Nephron (organoid): ENCODE results near the gene RAP2C.

ENCODE experiments used
- H3K27ac Mint-ChIP-seq, 3 experiments: 2 replicates each; pipeline ENCODE4 v1.8.0; 2020; ENCODE audit warnings: mixed read lengths in 3 of 3, mild to moderate bottlenecking in 2 of 3, moderate library complexity in 1 of 3
- H3K27me3 Mint-ChIP-seq: 2 replicates; pipeline ENCODE4 v1.8.0; 2021; ENCODE audit warnings: low read depth, mild to moderate bottlenecking, moderate library complexity, mixed read lengths
- H3K36me3 Mint-ChIP-seq: 2 replicates; pipeline ENCODE4 v1.8.0; 2020; ENCODE audit warnings: low read depth, mixed read lengths
- H3K4me1 Mint-ChIP-seq: 2 replicates; pipeline ENCODE4 v1.8.0; 2020; ENCODE audit warnings: mixed read lengths
- H3K4me3 Mint-ChIP-seq, 3 experiments: 2 replicates each; pipeline ENCODE4 v1.8.0; 2020; ENCODE audit warnings: mild to moderate bottlenecking in 3 of 3, mixed read lengths in 3 of 3, moderate library complexity in 2 of 3
- H3K9me3 Mint-ChIP-seq: 2 replicates; pipeline ENCODE4 v1.8.0; 2020; ENCODE audit warnings: mixed read lengths
- CTCF ChIP-seq, 3 experiments: fragments of 200-600 bp; sonication (generic); IDR thresholded peaks; one replicate each; pipeline ENCODE4 v1.5.0; 2021; ENCODE audit warnings: antibody characterized with exemption in 3 of 3; ENCODE audit not compliant: unreplicated experiment in 3 of 3

RAP2C gene

GRCh38 chrX:132236121-132236520 is 16.9 kb upstream of the RAP2C start:
- no peak for TF ChIP-seq CTCF (IDR thresholded peaks at IDR 0.05; ENCODE audit: unreplicated experiment in 3 of 3)
- peaks cover 5% of the 10 kb centered on the region for H3K4me1 Mint-ChIP-seq

GRCh38 chrX:132235488-132235887 is 16.2 kb upstream of the RAP2C start:
- Mint-ChIP-seq H3K9me3 (no peaks in the 10 kb centered on the region), H3K27ac (no peak overlapping the region), H3K4me1 (peaks cover 5% of the 10 kb centered on the region), H3K4me3 (no peak overlapping the region), H3K27me3 (no peaks in the 10 kb centered on the region), H3K36me3 (no peaks in the 10 kb centered on the region)
- TF ChIP-seq CTCF (IDR thresholded peaks at IDR 0.05; ENCODE audit: unreplicated experiment in 3 of 3): no peak

More at GRCh38 chrX:132236121-132236520, 16.9 kb upstream of the RAP2C start:
- H3K4me3 Mint-ChIP-seq: no peak overlapping the region
- H3K36me3 Mint-ChIP-seq: no peaks in the 10 kb centered on the region
- H3K27ac Mint-ChIP-seq: no peak overlapping the region
- H3K27me3 Mint-ChIP-seq: no peaks in the 10 kb centered on the region
- H3K9me3 Mint-ChIP-seq: no peaks in the 10 kb centered on the region

GRCh38 chrX:132231587-132231986 is 12.3 kb upstream of the RAP2C start:
- no peaks in the 10 kb centered on the region for H3K9me3 Mint-ChIP-seq
- no peaks in the 10 kb centered on the region for H3K27me3 Mint-ChIP-seq
- H3K4me3 Mint-ChIP-seq: no peak overlapping the region
- no peaks in the 10 kb centered on the region for H3K36me3 Mint-ChIP-seq
- H3K27ac Mint-ChIP-seq: no peak overlapping the region
- no peak for TF ChIP-seq CTCF (IDR thresholded peaks at IDR 0.05; ENCODE audit: unreplicated experiment in 3 of 3)
- no peaks in the 10 kb centered on the region for H3K4me1 Mint-ChIP-seq

- Mint-ChIP-seq H3K27ac (no peak overlapping the region), H3K9me3 (no peaks in the 10 kb centered on the region)
Measured at GRCh38 chrX:132227383-132228112, 8.3 kb upstream of the RAP2C start.

GRCh38 chrX:132226169-132226568 is 6.9 kb upstream of the RAP2C start:
- no peaks in the 10 kb centered on the region for H3K4me1 Mint-ChIP-seq
- TF ChIP-seq CTCF (IDR thresholded peaks at IDR 0.05; ENCODE audit: unreplicated experiment in 3 of 3): peak; percentile 64 to 72 (median 71)
- H3K27ac Mint-ChIP-seq: no peak overlapping the region
- no peaks in the 10 kb centered on the region for H3K36me3 Mint-ChIP-seq
- H3K9me3 Mint-ChIP-seq: no peaks in the 10 kb centered on the region
- H3K27me3 Mint-ChIP-seq: no peaks in the 10 kb centered on the region
- no peak overlapping the region for H3K4me3 Mint-ChIP-seq

More at GRCh38 chrX:132227383-132228112, 8.3 kb upstream of the RAP2C start:
- no peaks in the 10 kb centered on the region for H3K4me1 Mint-ChIP-seq
- H3K27me3 Mint-ChIP-seq: no peaks in the 10 kb centered on the region
- no peak overlapping the region for H3K4me3 Mint-ChIP-seq
- no peak for TF ChIP-seq CTCF (IDR thresholded peaks at IDR 0.05; ENCODE audit: unreplicated experiment in 3 of 3)
- H3K36me3 Mint-ChIP-seq: no peaks in the 10 kb centered on the region
